LNCAP (cell line): Measurements from ENCODE around the gene SKI.
A peak's percentile ranks its signal among the peaks of the same experiment; 100 is the strongest.

Experiments
- CTCF ChIP-seq: fragments of 450-650 bp; IDR thresholded peaks from 2 replicates; pipeline ENCODE4 v1.5.1; 2017; ENCODE audit warnings: mild to moderate bottlenecking

Gene SKI

GRCh38 chr1:2224631-2225428 lies 3.3 kb upstream of the SKI start:
- no peak for TF ChIP-seq CTCF

DNA sequence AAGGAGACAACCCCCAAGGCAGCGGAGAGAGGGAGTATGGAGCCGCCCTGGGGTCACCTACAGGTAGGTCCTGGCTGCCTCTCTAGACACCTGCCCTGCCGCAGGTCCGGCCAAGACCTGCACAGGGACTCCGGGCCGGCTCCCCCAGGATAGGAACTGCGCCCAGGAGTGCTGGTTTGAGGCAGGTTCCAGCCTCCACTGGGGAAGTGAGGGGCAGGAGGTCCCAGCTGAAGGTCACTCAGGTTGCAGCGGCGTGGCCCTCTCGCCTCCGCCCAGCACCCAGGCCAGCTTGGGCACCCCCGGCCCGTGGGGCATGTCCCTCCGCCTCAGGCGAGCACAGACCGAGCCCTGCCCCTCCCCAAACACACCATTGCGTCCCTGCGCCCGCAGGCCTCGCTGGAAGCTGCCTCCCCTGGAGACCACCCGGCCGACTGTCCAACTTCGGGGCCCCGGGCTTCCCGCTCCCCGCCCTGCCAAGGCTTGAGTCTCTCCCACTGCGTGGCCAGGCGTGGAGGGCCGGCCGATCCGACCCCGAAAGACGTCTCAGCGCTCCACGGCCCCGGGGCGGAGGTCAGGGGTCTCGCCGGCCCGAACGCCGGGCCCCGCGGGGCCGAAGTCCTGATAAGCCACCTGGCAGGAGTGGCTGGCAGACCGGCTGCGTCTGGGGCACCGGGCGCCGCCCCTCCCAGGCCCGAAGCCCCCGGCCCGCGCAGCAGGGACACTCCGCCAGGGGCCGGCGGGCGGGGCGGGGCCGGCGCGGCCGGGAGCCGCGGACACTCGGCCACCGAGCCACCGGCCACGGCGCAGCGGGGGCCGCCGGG lies 1.4 kb upstream of the SKI start:
- no peak for TF ChIP-seq CTCF

DNA sequence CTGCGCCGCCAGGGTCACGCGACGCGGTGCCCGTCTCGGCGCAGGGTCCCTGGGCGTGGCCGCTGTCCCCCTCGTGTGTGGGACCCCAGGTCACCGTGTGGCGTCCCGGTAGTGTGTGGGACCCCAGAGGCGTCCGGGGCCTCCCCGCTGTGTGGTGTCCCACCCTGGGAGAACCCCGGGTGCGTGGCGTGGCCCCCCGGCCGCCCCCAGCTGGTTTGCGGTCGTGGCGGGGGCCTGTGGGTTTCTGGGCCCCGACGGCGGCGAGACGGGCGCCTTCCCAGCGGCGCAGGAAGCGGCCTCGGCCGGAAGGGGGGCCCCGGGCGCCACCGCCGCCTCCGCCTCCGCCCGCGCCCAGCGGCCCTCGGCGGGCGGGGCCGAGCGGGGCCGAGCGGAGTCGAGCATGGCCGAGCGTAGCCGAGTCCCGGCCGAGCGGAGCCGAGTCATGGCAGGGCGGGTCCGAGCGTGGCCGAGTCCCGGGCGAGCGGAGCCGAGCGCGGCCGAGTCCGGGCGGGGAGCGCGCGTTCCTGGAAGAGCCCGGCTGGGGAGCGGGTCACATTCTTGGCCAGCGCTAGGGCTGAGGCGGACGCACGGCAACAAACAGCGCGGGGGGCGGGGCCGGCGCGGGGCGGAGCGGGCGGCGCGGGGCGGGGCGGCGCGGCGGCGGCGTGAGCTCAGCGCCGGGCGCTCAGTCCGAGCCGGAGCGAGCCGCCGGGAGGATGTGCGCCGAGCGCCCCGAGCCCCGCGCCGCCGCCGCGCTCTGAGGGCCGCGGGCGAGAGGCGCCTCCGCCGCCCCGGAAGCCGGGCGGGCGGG lies 568 bp upstream of the SKI start:
- no peak for TF ChIP-seq CTCF

DNA sequence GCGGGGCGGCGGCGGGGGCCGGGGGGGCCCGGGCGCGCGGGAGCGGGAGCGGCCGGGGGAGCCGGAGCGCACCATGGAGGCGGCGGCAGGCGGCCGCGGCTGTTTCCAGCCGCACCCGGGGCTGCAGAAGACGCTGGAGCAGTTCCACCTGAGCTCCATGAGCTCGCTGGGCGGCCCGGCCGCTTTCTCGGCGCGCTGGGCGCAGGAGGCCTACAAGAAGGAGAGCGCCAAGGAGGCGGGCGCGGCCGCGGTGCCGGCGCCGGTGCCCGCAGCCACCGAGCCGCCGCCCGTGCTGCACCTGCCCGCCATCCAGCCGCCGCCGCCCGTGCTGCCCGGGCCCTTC lies 546 bp downstream of the SKI start:
- TF ChIP-seq CTCF: no peak

DNA sequence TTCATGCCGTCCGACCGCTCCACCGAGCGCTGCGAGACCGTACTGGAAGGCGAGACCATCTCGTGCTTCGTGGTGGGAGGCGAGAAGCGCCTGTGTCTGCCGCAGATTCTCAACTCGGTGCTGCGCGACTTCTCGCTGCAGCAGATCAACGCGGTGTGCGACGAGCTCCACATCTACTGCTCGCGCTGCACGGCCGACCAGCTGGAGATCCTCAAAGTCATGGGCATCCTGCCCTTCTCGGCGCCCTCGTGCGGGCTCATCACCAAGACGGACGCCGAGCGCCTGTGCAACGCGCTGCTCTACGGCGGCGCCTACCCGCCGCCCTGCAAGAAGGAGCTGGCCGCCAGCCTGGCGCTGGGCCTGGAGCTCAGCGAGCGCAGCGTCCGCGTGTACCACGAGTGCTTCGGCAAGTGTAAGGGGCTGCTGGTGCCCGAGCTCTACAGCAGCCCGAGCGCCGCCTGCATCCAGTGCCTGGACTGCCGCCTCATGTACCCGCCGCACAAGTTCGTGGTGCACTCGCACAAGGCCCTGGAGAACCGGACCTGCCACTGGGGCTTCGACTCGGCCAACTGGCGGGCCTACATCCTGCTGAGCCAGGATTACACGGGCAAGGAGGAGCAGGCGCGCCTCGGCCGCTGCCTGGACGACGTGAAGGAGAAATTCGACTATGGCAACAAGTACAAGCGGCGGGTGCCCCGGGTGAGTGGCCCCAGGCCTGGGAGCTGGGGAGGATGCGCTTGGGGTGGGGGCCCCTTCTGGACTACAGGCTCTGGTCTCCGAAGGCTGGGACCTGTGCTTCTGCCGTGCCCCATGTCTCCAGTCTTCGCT lies 1.1 kb downstream of the SKI start:
- peak; percentile 21; the same call in 1 of the 2 replicates for TF ChIP-seq CTCF

- no peak for TF ChIP-seq CTCF
These were observed 2.0 kb downstream of the SKI start for GRCh38 chr1:2229911-2230731.
